Measurements from ENCODE around the gene LINGO1. TPM values are rescaled to one million over a fixed set of nuclear protein-coding genes. Genes with fewer than 3 reads are reported as not detected.

The LINGO1 gene
- total RNA-seq, 2 experiments from 2014 or later, result not detected

GRCh38 chr15:77633913-77634265 is 1.2 kb upstream of the LINGO1 start:
- Mint-ChIP-seq H3K4me3 (no peak overlapping the region), H3K27me3 (peaks cover 48% of the 10 kb centered on the region), H3K36me3 (ENCODE audit: low read depth) (no peaks in the 10 kb centered on the region), H3K4me1 (peaks cover 7% of the 10 kb centered on the region), H3K9me3 (no peaks in the 10 kb centered on the region), H3K27ac (no peak overlapping the region)
- DNase-seq, result no peak
- ChIA-PET CTCF (interaction anchor here (0.6 to 1.7 kb wide), 9 partner anchors 10 to 1243 kb away, joined by 3 to 6 read pairs (median 4); no protein-coding TSS in a partner anchor), POLR2A (no interaction called here)

- ChIA-PET CTCF (interaction anchor here (0.6 to 1.7 kb wide), 9 partner anchors 9 to 245 kb away, joined by 3 to 6 read pairs (median 4); no protein-coding TSS in a partner anchor), POLR2A (no interaction called here)
- Mint-ChIP-seq H3K27ac (no peak overlapping the region), H3K4me3 (no peak overlapping the region), H3K9me3 (no peaks in the 10 kb centered on the region), H3K36me3 (ENCODE audit: low read depth) (no peaks in the 10 kb centered on the region), H3K27me3 (peaks cover 50% of the 10 kb centered on the region), H3K4me1 (peaks cover 7% of the 10 kb centered on the region)
- DNase-seq, result peak; percentile 60
These were observed 611 bp upstream of the LINGO1 start for GRCh38 chr15:77633134-77633912.

GRCh38 chr15:77631745-77632533 is 773 bp downstream of the LINGO1 start:
- Mint-ChIP-seq H3K27ac (no peak overlapping the region), H3K4me3 (no peak overlapping the region), H3K36me3 (ENCODE audit: low read depth) (no peaks in the 10 kb centered on the region), H3K9me3 (no peaks in the 10 kb centered on the region), H3K27me3 (peaks cover 48% of the 10 kb centered on the region), H3K4me1 (peaks cover 7% of the 10 kb centered on the region)
- CTCF ChIA-PET, result interaction anchor here (0.7 kb wide), 1 partner anchor 14 kb away, joined by 3 read pairs; no protein-coding TSS in a partner anchor
- POLR2A ChIA-PET, result no interaction called here
- DNase-seq, result no peak

GRCh38 chr15:77630956-77631744 is 1.6 kb downstream of the LINGO1 start:
- DNase-seq, result no peak
- CTCF ChIA-PET, result interaction anchor here (0.7 kb wide), 1 partner anchor 13 kb away, joined by 3 read pairs; no protein-coding TSS in a partner anchor
- POLR2A ChIA-PET, result no interaction called here
- Mint-ChIP-seq H3K27ac (no peak overlapping the region), H3K36me3 (ENCODE audit: low read depth) (no peaks in the 10 kb centered on the region), H3K27me3 (peaks cover 46% of the 10 kb centered on the region), H3K4me3 (no peak overlapping the region), H3K9me3 (no peaks in the 10 kb centered on the region), H3K4me1 (peaks cover 7% of the 10 kb centered on the region)

GRCh38 chr15:77630056-77630455 is 2.7 kb downstream of the LINGO1 start:
- POLR2A ChIA-PET, result no interaction called here
- no peaks in the 10 kb centered on the region for H3K9me3 Mint-ChIP-seq
- H3K27me3 Mint-ChIP-seq, result peaks cover 35% of the 10 kb centered on the region
- no peaks in the 10 kb centered on the region for H3K36me3 Mint-ChIP-seq (ENCODE audit: low read depth)
- H3K27ac Mint-ChIP-seq, result no peak overlapping the region
- H3K4me1 Mint-ChIP-seq, result peaks cover 7% of the 10 kb centered on the region
- no peak overlapping the region for H3K4me3 Mint-ChIP-seq
- CTCF ChIA-PET, result no interaction called here
- no peak for DNase-seq

GRCh38 chr15:77629070-77630030 is 3.4 kb downstream of the LINGO1 start:
- CTCF ChIA-PET, result no interaction called here
- H3K27ac Mint-ChIP-seq, result no peak overlapping the region
- POLR2A ChIA-PET, result no interaction called here

GRCh38 chr15:77628010-77628409 is 4.7 kb downstream of the LINGO1 start:
- no peaks in the 10 kb centered on the region for H3K36me3 Mint-ChIP-seq (ENCODE audit: low read depth)
- DNase-seq, result no peak
- POLR2A ChIA-PET, result no interaction called here
- no peak overlapping the region for H3K4me3 Mint-ChIP-seq
- H3K4me1 Mint-ChIP-seq, result no peaks in the 10 kb centered on the region
- CTCF ChIA-PET, result no interaction called here
- H3K27me3 Mint-ChIP-seq, result peaks cover 25% of the 10 kb centered on the region
- H3K9me3 Mint-ChIP-seq, result no peaks in the 10 kb centered on the region
- H3K27ac Mint-ChIP-seq, result no peak overlapping the region

More at GRCh38 chr15:77629070-77630030, 3.4 kb downstream of the LINGO1 start:
- H3K36me3 Mint-ChIP-seq (ENCODE audit: low read depth), result no peaks in the 10 kb centered on the region
- peaks cover 33% of the 10 kb centered on the region for H3K27me3 Mint-ChIP-seq
- no peak overlapping the region for H3K4me3 Mint-ChIP-seq
- no peak for DNase-seq
- H3K9me3 Mint-ChIP-seq, result no peaks in the 10 kb centered on the region
- H3K4me1 Mint-ChIP-seq, result peaks cover 6% of the 10 kb centered on the region

GRCh38 chr15:77627581-77627980 is 5.1 kb downstream of the LINGO1 start:
- DNase-seq, result no peak
- Mint-ChIP-seq H3K27ac (no peak overlapping the region), H3K27me3 (peaks cover 25% of the 10 kb centered on the region), H3K36me3 (ENCODE audit: low read depth) (no peaks in the 10 kb centered on the region), H3K4me3 (no peak overlapping the region), H3K4me1 (no peaks in the 10 kb centered on the region), H3K9me3 (no peaks in the 10 kb centered on the region)
- CTCF ChIA-PET, result no interaction called here
- POLR2A ChIA-PET, result no interaction called here

- Mint-ChIP-seq H3K4me1 (no peaks in the 10 kb centered on the region), H3K27me3 (peaks cover 25% of the 10 kb centered on the region), H3K36me3 (ENCODE audit: low read depth) (no peaks in the 10 kb centered on the region), H3K27ac (no peak overlapping the region), H3K9me3 (no peaks in the 10 kb centered on the region), H3K4me3 (no peak overlapping the region)
- CTCF ChIA-PET, result no interaction called here
- POLR2A ChIA-PET, result no interaction called here
- no peak for DNase-seq
These were observed 5.6 kb downstream of the LINGO1 start for GRCh38 chr15:77627067-77627466.

- DNase-seq, result no peak
- ChIA-PET CTCF (no interaction called here), POLR2A (no interaction called here)
- Mint-ChIP-seq H3K27ac (no peak overlapping the region), H3K36me3 (ENCODE audit: low read depth) (no peaks in the 10 kb centered on the region), H3K4me3 (no peak overlapping the region), H3K4me1 (no peaks in the 10 kb centered on the region), H3K27me3 (peaks cover 21% of the 10 kb centered on the region), H3K9me3 (no peaks in the 10 kb centered on the region)
These were observed 6.7 kb downstream of the LINGO1 start for GRCh38 chr15:77626002-77626401.

- POLR2A ChIA-PET, result no interaction called here
- Mint-ChIP-seq H3K27me3 (peaks cover 15% of the 10 kb centered on the region), H3K9me3 (no peaks in the 10 kb centered on the region), H3K36me3 (ENCODE audit: low read depth) (no peaks in the 10 kb centered on the region), H3K4me3 (no peak overlapping the region), H3K4me1 (no peaks in the 10 kb centered on the region), H3K27ac (no peak overlapping the region)
- CTCF ChIA-PET, result no interaction called here
- DNase-seq, result no peak
These were observed 7.3 kb downstream of the LINGO1 start for GRCh38 chr15:77625376-77625775.

- CTCF ChIA-PET, result interaction anchor here (1.6 kb wide), 1 partner anchor 9 kb away, joined by 6 read pairs; no protein-coding TSS in a partner anchor
- no peak overlapping the region for H3K4me3 Mint-ChIP-seq
These were observed 7.8 kb downstream of the LINGO1 start for GRCh38 chr15:77624868-77625267.

More at GRCh38 chr15:77624868-77625267, 7.8 kb downstream of the LINGO1 start:
- H3K4me1 Mint-ChIP-seq, result no peaks in the 10 kb centered on the region
- no peak for DNase-seq
- H3K27ac Mint-ChIP-seq, result no peak overlapping the region
- no peaks in the 10 kb centered on the region for H3K9me3 Mint-ChIP-seq
- H3K27me3 Mint-ChIP-seq, result peaks cover 11% of the 10 kb centered on the region
- POLR2A ChIA-PET, result no interaction called here
- H3K36me3 Mint-ChIP-seq (ENCODE audit: low read depth), result no peaks in the 10 kb centered on the region
